GM21515 (cell line): ENCODE data around the gene AIG1.
"Not testable (repeated sequence)": the region's sequence is repeated elsewhere in the genome, so short reads cannot be mapped to it uniquely, and the experiment has no call there.

ENCODE experiments used
- ATAC-seq: cut with Tn5 transposase; IDR thresholded peaks from one replicate; pipeline ENCODE4 v1.9.1; 2021; ENCODE audit not compliant: unreplicated experiment

AIG1 gene

DNA sequence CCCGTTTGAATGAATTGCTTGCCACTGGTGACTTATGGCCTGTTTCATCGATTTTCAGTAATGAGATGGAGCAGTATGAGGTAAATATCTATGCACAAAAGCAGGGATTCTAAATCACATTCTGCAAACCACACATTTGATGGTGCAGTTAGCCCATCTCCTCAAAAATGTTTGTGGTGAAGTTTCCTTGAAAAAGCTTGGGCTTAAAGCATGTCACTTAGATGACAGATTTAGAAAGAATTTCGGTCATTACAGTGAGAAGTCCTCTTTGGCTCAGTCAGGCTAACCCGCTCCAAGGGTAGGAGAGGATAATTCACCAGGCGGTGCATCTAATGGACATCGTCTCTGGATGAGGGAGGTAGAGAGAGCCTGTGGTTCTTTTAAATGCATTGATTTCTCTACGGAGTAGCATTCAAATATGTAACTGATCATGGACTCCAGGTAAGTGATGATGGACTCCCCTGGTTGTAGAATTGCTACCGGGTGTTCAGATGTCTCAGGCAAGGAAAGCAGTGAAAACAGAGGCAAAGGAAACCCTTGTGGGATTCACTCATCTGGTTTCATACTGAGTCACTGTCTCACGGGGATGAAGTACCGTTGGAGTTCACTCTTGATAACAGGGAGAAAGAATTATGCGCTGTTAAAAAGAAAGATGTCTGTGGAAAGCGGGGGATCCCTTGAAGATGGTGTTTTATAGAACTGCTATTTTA, 65.3 kb downstream of the AIG1 start:
- peak; percentile 61 for ATAC-seq

DNA sequence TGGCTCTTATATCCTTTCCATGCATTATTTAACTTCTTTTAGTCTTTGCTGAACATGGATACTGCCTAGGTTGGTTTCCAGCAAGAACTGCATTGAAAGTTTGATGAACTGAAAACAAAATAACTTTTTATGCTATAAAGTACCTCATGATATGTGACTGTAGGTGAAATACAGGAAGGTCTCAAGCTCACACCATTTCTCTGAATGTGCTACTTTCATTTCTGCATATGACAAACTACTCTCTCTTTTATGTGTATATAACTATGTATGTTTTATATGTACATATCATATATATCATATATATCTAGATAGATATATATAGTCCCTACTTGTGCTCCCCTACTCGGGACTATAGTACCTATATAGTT, 65.9 kb downstream of the AIG1 start:
- ATAC-seq = peak; percentile 75

DNA sequence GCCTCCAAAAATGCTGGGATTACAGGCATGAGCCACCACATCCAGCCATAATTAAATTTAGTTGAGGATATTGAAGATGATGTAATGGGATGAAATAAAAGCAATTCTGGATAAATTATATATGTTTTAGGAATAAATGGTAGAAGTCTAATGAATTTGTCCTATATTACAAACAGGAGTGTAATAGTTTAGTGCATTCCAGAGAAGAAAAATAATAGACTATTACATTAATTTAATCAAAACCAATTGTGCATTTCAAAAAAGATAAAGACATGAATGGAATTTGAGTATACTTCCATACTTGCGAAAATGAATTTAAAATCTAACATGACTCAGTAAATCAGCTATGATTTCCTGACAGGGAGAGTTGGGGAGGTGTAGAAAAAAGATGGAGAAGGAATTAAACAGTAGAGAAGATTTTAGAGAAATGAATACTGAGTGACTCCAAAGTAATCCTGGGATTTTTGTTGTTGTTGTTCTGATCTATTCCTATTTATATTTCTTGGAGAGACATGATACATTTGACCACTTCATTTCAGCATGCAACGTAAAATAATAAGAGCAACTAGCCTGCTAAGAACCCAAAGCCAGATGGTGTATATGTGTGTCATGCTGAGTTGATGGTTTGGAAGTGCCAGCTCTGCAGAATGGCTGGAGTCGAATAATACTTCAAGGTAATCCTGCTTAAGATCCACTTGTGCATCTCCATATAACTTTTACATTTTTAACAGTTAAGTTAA, 67.4 kb downstream of the AIG1 start:
- no peak for ATAC-seq

DNA sequence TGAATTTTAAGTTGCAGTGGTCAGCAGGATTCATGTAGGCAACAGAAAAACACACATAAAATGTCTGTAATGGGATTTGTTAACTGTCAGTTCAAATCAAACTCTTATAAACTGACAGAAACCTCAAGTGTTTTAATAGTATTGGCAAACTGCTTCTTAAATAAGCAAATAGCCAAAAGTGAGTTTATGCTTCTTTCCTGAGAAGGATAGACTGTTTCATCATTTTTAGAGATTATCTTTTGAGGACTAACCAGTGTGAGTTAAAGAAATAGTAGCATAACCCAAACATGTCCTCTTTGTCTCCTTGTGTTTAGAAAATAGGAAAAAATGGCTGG, 68.0 kb downstream of the AIG1 start:
- no peak for ATAC-seq

DNA sequence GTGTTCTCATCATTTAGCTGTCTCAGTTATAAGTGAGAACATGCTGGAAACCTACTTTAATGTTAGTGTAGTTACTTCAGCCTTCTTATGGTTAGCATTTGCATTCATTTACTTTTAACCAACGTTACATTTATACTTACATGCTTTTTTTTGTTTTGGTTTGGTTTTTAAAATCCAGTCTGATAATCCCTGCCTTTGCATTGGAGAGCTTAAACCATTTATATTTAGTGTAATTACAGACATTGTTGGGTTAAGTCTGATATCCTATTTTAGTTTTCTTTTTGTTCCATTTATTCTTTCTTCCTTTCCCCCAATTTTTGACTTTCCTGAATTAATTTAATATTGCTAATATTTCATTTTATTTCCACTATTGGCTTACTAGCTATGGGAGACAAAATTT, 70.2 kb downstream of the AIG1 start:
- no peak for ATAC-seq

DNA sequence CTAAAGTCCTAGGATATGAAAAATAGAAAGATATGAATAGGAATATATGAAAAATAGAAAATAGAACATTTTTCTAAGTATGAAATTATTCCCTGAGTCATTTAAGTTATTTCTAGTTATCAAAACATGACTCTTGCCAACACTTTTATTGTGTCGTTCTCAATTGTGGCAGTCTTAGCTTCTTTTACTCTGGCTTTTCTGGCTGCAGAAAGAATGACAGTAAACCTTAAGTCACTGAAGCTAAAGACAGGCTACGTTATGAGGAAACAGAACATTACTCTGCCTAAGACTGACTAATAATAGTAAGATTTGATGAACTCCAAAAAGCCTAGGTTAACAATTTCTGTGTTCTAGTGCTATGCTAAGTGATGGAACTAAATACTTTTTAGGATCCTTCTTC, 74.6 kb downstream of the AIG1 start:
- no peak for ATAC-seq

DNA sequence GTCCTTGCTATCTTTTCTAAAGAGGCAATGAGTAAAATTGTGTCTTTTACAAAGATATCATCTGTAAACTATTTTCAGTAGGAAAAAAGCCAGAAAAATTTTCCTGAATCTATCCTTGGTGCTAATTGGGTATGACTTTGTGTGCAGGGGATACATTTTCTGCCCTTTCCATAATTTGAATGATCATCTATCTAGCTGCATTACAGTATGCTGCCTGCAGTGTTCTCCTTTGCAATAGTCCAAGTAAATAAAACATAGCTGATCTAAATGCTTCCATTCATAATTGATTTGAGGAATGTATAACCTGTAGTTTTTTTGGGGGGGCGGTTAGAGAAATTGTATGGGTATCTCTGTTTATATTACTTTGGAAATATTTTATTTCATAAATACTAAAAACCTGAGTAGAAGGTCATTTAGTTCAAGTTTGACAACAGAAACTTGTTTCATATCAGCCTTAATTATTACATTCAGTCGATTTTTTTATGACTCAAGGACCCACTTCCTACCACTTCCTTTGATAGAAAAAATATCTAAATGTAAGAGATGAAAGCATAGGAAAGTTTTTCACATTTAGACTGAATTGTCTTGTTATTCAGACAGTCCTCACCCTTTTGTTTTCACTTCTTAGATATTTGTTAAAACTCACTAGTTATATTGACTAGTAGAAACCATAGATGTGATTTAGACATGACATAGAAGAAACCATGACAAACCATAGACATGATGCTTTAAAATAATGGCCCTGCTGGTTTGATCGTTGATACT, 75.3 kb downstream of the AIG1 start:
- no peak for ATAC-seq

DNA sequence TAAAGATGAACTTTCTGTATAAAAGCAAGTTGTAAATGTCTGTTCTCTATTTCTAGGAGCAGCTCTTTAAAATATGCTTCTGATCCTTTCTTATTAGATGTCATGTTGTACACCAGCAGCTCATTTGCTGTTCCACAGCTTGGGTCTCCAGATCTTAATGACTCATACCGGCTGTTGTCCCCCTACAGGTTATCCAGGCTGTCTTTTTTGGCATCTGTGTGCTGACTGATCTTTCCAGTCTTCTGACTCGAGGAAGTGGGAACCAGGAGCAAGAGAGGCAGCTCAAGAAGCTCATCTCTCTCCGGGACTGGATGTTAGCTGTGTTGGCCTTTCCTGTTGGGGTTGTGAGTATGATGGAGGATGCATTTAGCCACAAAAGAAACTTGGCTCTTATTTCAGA, 76.0 kb downstream of the AIG1 start:
- no peak for ATAC-seq

DNA sequence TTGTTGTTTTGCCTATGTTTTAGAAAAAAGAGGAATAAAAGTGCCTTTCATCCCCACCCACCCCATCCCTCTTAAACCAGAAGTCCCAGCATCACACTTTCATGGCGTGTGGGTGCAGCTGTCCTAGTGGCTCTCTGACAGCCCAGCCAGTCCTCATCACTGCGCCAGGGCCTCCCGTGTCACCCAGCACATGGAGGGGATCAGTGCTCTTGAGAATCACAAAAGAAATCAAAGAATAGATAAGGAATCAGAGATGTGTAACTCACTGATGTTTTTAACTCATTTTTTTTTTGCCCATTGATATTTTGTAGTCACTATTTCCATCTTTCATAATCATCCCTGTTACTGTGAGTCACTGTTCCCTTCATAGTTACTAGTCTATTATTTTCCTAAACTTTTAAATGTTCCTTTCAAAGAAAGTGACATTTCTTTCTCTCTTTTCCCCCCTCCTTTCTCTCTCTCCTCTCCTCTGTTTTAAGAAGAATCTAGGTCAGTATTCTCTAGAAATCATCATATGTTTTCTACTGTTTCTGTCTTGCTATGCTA, 78.6 kb downstream of the AIG1 start:
- no peak for ATAC-seq

DNA sequence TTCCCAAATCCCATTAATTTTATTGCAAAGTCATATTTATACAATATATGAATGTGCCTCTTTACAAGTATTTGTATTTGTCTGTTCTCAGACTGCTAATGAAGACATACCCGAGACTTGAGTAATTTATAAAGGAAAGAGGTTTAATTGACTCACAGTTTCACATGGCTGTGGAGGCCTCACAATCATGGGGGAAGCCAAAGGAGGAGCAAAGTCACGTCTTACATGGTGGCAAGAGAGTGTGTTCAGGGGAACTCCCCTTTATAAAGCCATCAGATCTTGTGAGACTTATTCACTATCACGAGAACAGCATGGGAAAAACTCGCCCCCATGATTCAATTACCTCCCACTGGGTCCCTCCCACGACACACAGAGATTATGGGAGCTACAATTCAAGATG, 79.2 kb downstream of the AIG1 start:
- not testable (repeated sequence) for ATAC-seq

DNA sequence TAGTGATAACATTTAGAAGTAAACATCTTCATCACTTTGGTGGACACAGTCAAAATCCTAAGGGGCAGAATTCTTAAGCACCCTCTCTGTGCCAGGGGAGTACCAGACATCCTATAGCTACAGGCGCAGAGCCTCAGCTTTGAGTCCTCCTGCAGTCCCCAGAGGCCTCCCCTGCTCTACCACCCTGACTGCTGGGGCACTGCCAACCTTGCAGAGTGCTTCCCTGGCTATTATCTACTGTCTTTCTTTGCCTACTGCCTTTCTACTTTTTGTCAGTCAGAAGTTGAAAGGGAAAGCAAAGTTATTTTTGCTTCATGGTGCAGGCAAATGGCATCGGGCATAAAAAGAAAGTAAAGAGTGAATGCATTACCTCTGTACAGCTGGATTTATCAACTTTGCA, 80.1 kb downstream of the AIG1 start:
- no peak for ATAC-seq

DNA sequence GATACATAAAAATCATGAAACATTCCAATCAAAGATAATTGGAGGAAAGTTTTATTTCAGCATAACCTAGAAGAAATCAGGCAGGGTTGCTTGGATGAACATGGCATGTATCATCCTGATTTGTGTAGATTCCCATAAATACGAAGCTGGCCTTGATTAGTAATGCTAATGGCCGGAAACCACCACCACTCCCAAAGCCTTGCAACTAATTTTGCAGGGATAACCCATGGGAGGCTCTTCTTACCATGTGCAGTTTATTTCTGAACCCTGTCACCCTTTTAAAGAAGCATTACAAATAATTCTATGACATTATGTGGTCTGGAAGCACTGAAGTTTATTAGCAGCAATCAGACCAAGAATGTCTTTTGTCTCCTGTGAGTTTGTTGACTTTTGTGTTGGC, 80.8 kb downstream of the AIG1 start:
- no peak for ATAC-seq

DNA sequence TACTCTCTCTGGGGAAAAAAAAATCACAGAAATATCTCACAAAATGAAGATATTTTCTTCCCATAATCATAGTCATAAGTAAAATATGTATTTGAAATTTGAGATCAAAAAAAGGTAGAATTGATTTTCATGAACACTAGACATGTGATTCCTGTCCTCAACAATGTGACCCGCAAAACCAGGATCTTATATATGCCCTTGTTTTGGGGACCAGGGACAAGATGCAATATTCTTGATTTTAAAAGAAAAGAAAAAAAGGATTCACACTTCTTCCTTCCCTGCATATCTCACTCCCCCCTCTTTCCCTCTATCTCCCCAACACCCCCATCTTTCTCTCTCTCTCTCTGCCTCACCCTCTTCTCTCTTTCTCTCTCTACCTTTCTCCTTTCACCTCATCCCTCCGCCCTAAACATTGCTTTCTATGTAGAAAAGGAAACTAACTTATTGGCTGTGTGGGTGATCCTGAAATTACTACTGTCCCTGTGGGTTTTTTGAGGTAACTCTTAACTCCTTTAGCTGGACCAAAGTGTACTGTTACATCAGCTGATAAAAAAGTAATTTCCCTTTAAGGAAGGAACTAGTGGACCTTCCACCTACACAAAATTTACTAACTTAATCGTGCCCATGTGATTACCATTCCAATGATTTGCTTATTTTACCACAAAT, 85.6 kb downstream of the AIG1 start:
- no peak for ATAC-seq

DNA sequence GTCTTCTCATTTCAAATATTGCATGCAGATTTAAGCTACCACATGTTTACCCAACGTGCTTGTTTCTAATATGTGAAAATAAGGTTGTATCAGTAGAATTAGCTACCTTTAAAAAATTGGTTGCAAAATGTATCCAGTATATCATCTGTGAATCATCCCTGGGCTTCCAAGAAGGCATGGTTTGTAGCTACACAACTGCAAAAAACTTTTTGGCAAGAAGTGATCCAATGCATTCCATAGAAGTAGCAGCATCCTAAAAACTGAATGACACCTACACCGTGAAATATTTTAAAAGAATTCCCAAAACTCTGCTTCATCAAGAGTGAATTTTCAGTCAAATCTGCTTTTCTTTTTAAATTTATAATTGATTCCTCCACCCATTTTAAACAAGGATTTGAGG, 89.1 kb downstream of the AIG1 start:
- no peak for ATAC-seq

DNA sequence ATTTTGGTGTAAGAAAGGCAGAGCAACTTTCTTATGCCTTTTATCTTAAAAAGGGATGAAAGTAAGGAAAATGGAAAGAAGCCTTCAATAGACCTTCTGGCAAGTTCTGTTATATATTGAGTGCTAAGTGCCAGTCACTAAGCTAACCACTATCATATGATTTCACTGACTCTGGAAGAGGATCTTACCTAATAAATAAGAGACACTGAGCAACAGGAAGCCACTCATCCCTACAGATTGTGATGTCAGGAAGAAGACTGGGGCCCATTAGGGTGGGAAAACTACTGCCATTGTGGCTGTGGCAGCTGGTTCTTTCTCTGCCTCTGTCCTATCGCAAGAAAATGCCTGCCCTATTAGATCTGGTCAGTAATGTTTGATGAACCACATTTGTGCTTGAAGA, 89.6 kb downstream of the AIG1 start:
- no peak for ATAC-seq

DNA sequence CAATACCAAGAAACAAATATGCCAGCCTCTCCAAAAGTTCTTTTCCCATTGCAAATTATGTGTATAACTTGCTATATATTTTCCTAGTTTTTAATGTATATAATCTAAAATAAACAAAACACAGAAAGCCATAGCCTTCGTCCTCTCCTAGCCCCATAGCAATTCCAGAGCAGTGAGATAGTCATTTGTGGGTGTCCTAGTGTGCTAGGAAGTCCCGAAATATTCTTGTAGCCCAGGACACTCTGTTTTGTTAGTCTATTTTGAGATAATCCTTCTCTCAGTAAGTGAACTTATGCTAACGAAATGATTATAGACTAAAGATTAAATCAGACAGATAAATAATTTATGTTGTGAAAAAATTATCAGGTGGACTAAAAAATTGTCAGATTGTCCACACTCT, 90.7 kb downstream of the AIG1 start:
- ATAC-seq = no peak

DNA sequence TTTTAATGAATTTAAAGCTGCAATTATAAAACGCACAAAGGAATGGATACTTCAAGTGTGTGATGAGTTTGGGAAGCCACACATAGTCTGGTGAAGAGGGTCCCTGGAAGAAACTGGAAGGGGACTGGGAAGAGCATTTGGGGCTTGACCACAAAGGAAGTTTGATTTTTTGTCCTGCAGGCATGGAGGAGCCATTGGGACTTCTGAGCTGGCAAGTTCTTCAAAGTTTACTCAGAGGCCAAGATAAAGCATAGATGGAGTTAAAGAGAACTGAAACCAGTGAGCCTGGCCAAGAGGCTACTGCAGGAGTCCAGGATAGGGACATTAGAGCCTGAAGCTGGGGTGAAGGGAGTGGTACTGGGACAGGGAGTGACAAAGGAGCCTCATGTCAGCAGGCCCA, 95.0 kb downstream of the AIG1 start:
- ATAC-seq = no peak

DNA sequence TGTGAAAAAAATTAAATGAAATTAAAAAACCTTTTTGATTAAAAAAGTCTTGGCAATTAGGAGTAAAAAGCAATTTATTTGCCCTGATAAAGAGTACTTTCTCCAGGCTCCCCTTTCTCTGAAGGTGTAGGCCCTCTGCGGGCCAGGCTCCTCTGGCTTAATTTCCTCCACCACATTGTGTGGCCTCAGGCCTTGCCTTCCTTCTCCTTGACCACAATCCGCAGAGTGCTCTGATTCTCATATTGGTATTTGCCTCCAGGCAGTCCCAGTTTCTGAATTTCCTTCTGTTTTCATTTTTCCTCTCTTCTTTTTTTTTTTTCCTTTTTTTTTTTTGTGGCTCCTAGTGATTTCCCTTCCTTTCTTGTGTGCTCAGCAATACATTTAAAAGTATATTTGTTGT, 96.4 kb downstream of the AIG1 start:
- ATAC-seq = no peak

DNA sequence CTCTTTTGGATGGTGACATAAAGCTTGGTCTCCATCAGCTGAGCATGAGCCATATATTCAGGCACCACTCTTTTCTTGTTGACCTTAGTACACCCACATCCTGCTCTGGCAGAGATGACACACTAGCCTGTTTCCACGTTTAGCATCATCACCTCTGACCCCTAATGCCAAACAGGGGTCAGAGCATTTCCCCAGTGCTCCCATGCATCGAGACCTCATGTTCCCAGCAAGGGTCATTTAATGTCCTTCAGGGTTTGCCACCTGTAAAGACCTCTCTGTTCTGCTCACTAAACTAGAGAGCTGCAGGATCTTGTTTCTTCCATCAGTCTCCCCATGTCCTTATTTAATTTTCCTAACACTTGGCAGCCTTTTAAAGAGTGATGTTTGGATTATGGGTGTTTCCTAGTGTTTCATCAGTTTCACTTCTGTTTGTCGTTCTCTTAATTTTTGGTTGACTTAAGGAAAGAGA, 97.5 kb downstream of the AIG1 start:
- ATAC-seq = no peak

DNA sequence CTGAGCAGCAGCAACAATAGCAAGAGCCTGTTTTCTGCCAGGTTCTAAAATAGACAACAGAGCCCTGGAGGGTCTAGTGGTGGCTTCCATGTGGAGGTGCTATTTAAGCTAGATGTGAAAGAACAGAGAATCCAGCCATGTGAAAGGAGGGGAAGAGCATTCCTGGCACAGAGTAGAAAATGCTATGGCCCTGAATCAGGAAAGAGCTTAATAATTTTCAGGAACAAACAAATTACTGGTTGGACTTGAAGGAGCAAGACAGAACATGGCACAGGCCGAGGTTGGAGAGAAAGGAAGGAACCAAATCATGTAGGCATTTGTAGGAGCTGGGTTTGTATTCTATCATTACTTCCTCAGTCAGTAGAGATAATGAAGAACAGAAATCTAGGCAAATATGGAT, 98.3 kb downstream of the AIG1 start:
- no peak for ATAC-seq

DNA sequence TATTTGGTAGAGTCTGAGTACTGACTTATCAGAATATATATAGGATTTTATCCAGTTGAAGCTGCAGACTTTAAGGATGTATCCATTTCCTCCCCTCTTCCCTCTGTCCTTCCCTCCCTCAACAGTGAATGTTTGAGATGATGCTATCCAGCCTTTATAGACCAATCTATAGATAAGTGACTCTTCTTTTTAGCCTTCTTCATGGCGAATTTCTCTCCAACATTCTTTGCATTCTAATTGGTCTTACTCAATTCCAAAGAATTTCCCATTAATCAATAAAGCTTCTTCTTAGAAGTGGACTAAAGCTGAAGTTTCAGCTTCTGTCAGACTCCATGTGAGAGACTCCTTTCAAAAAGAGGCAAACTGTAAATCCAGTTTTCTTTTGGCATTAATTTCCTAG, 99.3 kb downstream of the AIG1 start:
- ATAC-seq = no peak
